Effector memory CD8-positive, alpha-beta T cell (primary cell): ENCODE data around the gene SPRYD3.

ENCODE experiments used
- ATAC-seq: fragments of 150-1000 bp; cut with Tn5 transposase; replicated peaks from 2 replicates; pipeline ENCODE4 v1.10.0; 2021; ENCODE audit warnings: mild to moderate bottlenecking, moderate library complexity
- DNase-seq, 3 experiments: peaks; one replicate each; pipeline ENCODE4 v3.0.0; 2021
- H3K27ac Mint-ChIP-seq, 2 donors: one replicate each; pipeline ENCODE4 v1.8.0; 2022; ENCODE audit warnings: mild to moderate bottlenecking in 2 of 2, mixed read lengths in 2 of 2, moderate library complexity in 2 of 2
- H3K27me3 Mint-ChIP-seq, 2 donors: one replicate each; pipeline ENCODE4 v1.8.0; 2022; ENCODE audit warnings: mixed read lengths in 2 of 2
- H3K36me3 Mint-ChIP-seq: one replicate; pipeline ENCODE4 v1.8.0; 2022; ENCODE audit warnings: mild to moderate bottlenecking, moderate library complexity, mixed read lengths; ENCODE audit not compliant: insufficient read depth
- H3K4me1 Mint-ChIP-seq, 2 donors: one replicate each; pipeline ENCODE4 v1.8.0; 2022; ENCODE audit warnings: low read depth in 2 of 2, mixed read lengths in 2 of 2
- H3K4me3 Mint-ChIP-seq, 2 donors: one replicate each; pipeline ENCODE4 v1.8.0; 2022; ENCODE audit warnings: mild to moderate bottlenecking in 2 of 2, mixed read lengths in 2 of 2, moderate library complexity in 2 of 2
- H3K9me3 Mint-ChIP-seq, 2 donors: one replicate each; pipeline ENCODE4 v1.8.0; 2022; ENCODE audit warnings: mixed read lengths in 2 of 2

SPRYD3 gene

DNA sequence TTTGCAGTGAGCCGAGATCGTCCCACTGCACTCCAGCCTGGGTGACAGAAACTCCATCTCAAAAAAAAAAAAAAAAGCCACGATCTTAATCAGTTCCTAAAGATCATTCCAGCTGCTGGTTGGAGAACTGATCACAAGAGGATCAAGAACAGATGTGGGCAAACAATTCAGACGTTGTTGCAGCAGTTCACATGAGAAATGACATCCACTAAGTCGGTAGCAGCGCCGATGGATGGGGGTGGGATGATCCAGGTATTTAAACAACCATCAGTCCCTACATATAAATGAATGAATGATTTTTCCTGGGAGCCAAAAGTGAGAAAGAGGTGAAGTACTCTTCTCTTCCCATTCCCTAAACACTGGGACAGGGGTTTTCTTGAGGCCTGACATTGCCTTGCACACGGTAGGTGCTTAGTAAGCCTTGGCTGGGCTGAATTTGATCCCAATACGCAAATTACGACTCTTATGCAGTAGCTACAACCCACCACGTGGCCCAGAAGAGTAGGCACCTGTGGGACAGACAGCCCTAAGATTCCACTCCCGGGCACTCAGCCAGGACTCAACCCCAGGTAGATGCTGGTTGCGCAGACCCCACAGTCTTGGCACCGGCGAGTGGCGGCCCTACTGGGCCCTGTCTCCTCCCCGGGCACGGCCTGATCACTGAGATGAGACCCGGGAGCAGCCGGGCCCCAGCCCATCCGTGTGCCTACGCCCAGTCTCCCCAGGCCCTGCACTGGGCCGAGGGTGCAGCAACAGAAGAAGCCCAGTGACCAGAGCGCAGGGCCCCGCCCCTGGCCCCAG is 565 bp downstream of the SPRYD3 start:
- ATAC-seq: peak; percentile 44
- H3K27ac Mint-ChIP-seq: peak overlapping the region; percentile 94 to 98
- H3K9me3 Mint-ChIP-seq: no peaks in the 10 kb centered on the region
- no peaks in the 10 kb centered on the region for H3K27me3 Mint-ChIP-seq
- DNase-seq: peak in 2 of 3 experiments; percentile 36 to 44
- H3K4me3 Mint-ChIP-seq: peak overlapping the region; percentile 86 to 97
- H3K4me1 Mint-ChIP-seq: peaks cover 38 to 55% of the 10 kb centered on the region in 2 donors
- H3K36me3 Mint-ChIP-seq: peaks cover 45% of the 10 kb centered on the region

DNA sequence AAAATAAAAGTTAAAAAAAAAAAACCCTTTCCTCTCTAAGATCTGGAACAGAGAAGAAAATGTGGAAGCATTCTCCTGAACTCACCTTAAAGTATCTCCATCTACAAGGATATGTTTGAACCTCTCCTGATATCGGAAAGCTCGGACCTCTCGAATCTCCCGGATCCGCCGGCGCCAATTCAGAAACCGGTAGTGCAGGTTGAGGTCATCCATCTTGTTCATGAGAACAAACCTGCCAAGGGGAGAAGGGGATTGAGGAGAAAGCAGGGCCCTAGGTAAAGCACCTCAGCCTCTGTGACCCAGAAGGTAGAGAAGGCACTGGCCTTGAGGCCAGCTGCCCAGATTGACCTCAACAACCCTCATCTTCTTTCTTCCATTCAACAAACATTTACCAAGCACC is 2.2 kb downstream of the SPRYD3 start:
- H3K4me1 Mint-ChIP-seq: peaks cover 41 to 59% of the 10 kb centered on the region in 2 donors
- H3K27ac Mint-ChIP-seq: peak overlapping the region; percentile 44 to 98
- ATAC-seq (no peak), DNase-seq (no peak)
- peaks cover 60% of the 10 kb centered on the region for H3K36me3 Mint-ChIP-seq
- H3K4me3 Mint-ChIP-seq: peak overlapping the region; percentile 86 to 97
- no peaks in the 10 kb centered on the region for H3K9me3 Mint-ChIP-seq
- no peaks in the 10 kb centered on the region for H3K27me3 Mint-ChIP-seq

DNA sequence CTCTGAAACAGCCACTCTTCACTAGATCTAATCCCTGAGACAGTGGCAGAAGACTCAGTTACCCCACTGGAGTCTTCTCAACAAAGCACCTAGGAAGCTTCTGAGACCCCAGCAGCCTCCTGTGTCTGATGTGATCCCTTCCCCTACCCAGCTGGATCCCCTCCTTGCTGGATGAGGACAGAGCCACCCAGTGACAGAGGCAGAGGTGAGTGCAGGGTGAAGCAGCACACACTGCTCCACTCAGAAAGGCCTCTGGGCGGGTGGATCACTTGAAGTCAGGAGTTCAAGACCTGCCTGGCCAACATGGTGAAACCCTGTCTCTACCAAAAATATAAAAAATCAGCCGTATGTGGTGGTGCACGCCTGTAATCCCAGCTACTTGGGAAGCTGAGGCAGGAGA is 2.7 kb downstream of the SPRYD3 start:
- no peaks in the 10 kb centered on the region for H3K27me3 Mint-ChIP-seq
- DNase-seq (no peak), ATAC-seq (no peak)
- H3K36me3 Mint-ChIP-seq: peaks cover 65% of the 10 kb centered on the region
- H3K9me3 Mint-ChIP-seq: no peaks in the 10 kb centered on the region
- H3K4me3 Mint-ChIP-seq: peak overlapping the region in 1 of 2 donors; percentile 22
- H3K27ac Mint-ChIP-seq: peak overlapping the region in 1 of 2 donors; percentile 44
- H3K4me1 Mint-ChIP-seq: peaks cover 43 to 62% of the 10 kb centered on the region in 2 donors

DNA sequence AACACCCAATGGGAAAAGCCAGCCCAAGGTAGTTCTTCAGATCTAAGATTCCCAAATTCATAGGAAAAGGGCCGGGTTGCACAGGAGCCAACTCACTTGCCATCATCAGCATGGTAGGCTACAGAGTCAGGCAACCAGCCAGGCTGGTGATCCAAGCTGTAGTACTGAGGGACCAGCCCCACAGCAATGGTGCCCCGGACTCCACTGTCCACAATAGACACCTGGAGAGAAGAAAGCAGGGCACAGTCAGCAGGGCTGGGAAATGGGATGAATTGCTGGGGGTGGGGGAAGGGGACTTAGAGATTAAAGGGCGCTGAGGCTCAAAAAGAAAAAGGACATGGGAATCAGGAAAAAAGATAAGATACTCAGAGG is 4.2 kb downstream of the SPRYD3 start:
- Mint-ChIP-seq H3K27me3 (no peaks in the 10 kb centered on the region), H3K4me1 (peaks cover 45 to 61% of the 10 kb centered on the region in 2 donors), H3K27ac (peak overlapping the region; percentile 26 to 39), H3K36me3 (peaks cover 74% of the 10 kb centered on the region), H3K9me3 (no peaks in the 10 kb centered on the region), H3K4me3 (no peak overlapping the region)
- ATAC-seq (no peak), DNase-seq (no peak)

DNA sequence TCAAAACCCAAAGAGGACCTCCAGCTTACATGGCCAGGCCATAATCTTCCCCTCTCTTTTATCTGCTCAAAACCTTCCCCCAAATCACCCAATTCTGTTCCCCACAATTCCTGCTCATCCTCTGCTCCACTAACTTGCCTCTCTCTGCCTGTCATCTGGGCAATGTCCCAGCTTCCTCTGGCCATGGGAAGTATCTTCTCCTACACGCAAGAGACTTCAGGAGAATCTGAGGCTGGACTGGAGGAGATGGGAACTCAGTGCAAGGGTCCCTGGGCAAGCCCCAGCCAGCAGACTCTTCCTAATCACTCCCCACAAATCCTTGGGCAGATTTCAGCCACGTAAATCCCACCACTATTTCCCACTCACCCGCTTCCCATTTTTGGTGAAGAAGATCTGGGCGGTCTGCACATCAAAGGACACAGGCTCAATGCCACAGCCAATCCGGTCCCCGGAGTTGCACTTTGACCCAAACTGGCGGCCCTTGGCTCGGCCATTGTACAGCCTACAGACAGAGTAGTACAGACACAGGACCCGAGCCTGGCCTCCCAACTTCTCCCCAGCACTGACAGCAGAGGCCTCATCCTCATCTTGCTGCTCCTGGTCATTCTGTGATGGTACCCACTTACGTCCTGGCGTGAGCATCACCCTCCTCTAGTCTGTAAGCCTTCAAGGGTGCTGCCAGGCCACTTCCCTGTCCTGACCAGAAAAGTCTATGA is 4.7 kb downstream of the SPRYD3 start:
- ATAC-seq (no peak), DNase-seq (no peak)
- Mint-ChIP-seq H3K27me3 (no peaks in the 10 kb centered on the region), H3K9me3 (no peaks in the 10 kb centered on the region), H3K4me3 (no peak overlapping the region), H3K27ac (peak overlapping the region; percentile 26 to 39), H3K4me1 (peaks cover 41 to 57% of the 10 kb centered on the region in 2 donors), H3K36me3 (peaks cover 70% of the 10 kb centered on the region)

DNA sequence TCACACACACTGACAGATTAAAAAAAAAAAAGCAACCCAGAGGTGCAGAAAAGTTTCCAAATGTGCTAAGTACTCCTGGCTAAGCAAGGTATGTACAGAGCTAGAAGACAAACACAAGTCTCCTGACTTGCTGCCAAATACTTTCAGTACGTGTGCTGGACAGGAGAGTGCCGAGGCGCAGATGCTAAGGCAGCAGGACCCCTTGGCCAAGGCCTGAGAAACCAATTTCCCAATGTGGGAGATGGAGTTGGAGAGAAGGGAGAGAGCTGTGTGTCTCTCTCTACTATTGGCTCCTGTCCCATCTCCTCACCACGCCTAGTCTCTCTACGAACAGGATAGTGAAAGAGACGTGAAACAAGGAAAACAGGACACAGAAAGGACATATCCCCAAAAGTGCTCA is 5.3 kb downstream of the SPRYD3 start:
- peak overlapping the region in 1 of 2 donors; percentile 26 for H3K27ac Mint-ChIP-seq
- peaks cover 69% of the 10 kb centered on the region for H3K36me3 Mint-ChIP-seq
- no peak for DNase-seq
- no peak overlapping the region for H3K4me3 Mint-ChIP-seq
- no peaks in the 10 kb centered on the region for H3K27me3 Mint-ChIP-seq
- H3K4me1 Mint-ChIP-seq: peaks cover 38 to 55% of the 10 kb centered on the region in 2 donors
- H3K9me3 Mint-ChIP-seq: no peaks in the 10 kb centered on the region
- no peak for ATAC-seq

DNA sequence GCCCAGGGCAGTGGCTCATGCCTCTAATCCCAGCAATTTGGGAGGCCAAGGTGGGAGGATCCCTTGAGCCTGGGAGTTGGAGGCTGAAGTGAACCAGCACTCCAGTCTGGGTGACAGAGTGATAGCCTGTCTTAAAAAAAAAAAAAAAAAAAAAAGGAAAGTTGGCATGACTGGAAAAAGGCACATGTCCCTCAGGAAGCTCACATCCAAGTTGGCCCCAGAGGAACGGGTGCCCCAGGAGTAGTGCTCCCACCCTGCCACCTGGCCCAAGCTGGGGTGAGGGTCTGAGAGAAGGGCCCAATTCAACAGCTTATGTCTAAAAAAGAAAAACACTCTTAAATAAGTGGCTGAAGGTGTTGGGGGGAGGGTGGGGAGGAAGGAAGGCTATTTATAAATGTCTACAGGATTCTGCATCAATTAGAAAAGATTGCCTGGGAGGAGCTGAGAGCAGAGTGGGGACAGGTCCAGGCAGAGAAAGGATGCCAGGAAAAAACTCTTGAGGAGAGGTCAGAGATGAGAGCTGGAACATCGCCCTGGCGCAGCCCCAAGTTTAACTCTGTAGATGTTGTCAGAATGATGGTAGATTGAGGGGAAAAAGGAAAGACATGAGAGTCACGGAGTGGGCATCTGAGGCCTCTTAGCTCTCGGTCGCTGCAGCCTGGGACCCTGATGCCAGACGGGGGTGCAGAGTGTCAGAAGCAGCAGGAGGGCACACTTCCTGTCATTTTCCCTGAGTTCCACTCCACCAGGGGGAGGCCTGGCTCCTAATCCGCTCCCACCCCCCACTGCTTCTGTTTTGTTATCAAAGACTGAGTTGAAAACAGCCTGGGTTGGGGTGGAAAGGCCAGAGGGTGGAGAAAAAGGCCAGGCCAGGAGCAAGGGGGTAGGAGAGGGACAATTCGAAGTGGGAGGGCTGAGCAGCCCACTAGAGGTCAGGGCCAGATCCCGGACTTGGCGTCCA is 7.3 kb downstream of the SPRYD3 start:
- Mint-ChIP-seq H3K27ac (peak overlapping the region; percentile 74 to 75), H3K4me1 (peaks cover 31 to 47% of the 10 kb centered on the region in 2 donors), H3K36me3 (peaks cover 61% of the 10 kb centered on the region), H3K9me3 (no peaks in the 10 kb centered on the region), H3K4me3 (no peak overlapping the region), H3K27me3 (no peaks in the 10 kb centered on the region)
- ATAC-seq (no peak), DNase-seq (no peak)

DNA sequence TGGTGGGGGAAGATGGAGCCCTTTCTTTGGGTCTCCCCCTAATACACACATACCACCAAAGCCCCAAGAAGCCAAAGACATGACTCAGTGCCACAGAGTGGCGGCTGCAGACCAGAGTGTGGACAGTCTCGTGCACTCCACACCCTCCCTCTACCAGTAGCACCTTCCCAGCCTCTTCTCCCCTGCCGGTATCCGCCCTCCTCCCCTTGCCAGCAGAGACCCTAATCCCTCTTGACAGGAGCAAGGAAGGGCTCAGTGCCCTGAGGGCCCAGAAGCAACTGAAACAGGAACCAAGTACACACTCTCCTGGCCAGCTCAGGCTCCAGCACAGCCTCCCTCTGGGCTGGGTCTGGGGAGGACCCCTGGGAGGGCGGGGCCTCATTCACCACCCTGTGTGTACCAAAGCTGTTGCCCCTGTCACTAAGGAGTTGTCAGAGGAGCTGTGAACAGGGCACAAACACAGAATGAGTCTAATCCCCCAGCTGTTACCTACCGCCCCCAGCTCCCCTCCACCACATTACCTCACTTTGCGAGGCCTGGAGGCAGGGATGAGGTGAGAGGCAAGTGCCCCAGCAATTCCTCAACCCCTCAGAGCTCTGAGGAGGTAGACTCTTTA is 8.2 kb downstream of the SPRYD3 start:
- Mint-ChIP-seq H3K4me3 (no peak overlapping the region), H3K36me3 (peaks cover 63% of the 10 kb centered on the region)

DNA sequence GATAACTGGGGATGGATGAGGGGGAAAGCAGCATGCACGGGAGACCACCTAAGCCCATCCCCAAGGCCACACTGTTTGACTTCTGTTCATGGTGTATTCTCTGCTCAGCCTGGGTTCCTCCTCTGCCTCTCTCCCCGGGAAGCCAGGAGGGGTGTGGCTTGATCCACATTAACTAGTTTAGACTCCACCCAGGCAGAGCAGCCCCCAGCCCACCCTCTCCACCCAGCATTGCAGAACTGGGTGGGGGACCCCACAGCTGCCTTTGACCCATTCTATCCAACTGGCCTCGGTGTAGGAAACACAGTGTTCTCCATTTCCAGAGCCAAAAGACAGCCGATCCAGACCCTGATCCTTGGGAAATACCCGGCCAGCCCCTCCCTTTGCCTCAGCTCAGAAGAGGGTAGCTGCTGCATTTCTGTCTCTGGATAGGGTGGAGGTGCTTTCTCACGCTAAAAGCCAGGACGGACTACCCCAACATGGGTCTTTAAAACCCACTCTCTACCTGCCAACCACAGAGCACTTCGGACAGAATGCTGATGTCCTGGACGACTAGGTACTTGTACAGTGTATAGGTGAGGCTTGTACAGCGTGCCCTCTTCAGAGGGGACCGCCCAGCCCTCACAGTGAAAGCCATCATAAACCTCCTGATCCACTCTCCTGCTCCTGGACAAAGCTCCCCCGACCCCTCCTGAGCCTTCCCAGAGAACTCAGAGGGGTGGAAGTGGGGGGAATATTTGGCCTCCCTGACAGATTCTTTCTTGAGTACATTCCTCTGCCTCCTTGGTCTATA is 9.4 kb downstream of the SPRYD3 start:
- H3K27me3 Mint-ChIP-seq: no peaks in the 10 kb centered on the region
- no peak overlapping the region for H3K4me3 Mint-ChIP-seq
- H3K36me3 Mint-ChIP-seq: peaks cover 58% of the 10 kb centered on the region
- peak overlapping the region; percentile 41 to 74 for H3K27ac Mint-ChIP-seq
- H3K4me1 Mint-ChIP-seq: peaks cover 27 to 41% of the 10 kb centered on the region in 2 donors
- H3K9me3 Mint-ChIP-seq: no peaks in the 10 kb centered on the region
- ATAC-seq (no peak), DNase-seq (no peak)

More for the DNA sequence above, 8.2 kb downstream of the SPRYD3 start:
- H3K4me1 Mint-ChIP-seq: peaks cover 29 to 49% of the 10 kb centered on the region in 2 donors
- H3K27me3 Mint-ChIP-seq: no peaks in the 10 kb centered on the region
- H3K9me3 Mint-ChIP-seq: no peaks in the 10 kb centered on the region
- peak overlapping the region; percentile 74 to 75 for H3K27ac Mint-ChIP-seq
- DNase-seq (no peak), ATAC-seq (no peak)

DNA sequence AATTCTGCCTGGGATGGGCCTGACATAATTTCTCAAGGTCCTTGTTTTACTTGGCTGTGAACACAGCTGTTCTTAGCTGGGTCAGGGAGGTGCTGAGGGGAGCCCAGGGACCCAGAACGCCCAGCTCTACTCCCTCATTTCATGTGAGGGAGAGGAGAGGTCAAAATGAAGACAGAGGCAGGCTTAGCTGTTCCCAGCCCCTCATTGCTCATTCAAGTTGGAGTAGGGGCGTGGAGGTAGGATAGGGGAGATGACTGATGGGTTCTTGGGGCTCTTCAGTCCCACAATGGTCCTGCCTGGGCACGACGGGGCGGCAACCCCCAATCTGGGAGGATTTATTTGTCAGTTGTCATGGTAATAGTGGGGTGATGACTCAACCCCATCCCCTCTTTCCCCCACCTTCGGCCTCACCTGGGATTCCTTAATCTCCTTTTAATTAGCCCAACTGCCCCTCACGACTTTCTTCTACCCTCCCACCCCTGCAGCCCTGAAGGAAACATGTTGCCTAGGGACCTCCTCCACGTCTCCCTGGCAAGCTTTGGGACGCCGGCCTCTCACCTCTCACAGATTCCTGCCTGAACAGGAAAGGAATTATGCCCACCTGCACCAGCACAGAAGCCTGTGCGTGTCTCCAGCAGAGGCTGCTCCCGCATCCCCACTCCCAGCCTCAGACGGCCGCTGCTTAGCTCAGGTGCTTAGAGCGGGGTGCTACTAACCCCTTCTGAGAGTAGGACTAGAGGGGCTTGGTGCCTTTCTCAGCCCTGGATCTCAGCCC is 10.2 kb downstream of the SPRYD3 start:
- ATAC-seq: no peak
- peak overlapping the region; percentile 41 to 74 for H3K27ac Mint-ChIP-seq
- peaks cover 57% of the 10 kb centered on the region for H3K36me3 Mint-ChIP-seq

DNA sequence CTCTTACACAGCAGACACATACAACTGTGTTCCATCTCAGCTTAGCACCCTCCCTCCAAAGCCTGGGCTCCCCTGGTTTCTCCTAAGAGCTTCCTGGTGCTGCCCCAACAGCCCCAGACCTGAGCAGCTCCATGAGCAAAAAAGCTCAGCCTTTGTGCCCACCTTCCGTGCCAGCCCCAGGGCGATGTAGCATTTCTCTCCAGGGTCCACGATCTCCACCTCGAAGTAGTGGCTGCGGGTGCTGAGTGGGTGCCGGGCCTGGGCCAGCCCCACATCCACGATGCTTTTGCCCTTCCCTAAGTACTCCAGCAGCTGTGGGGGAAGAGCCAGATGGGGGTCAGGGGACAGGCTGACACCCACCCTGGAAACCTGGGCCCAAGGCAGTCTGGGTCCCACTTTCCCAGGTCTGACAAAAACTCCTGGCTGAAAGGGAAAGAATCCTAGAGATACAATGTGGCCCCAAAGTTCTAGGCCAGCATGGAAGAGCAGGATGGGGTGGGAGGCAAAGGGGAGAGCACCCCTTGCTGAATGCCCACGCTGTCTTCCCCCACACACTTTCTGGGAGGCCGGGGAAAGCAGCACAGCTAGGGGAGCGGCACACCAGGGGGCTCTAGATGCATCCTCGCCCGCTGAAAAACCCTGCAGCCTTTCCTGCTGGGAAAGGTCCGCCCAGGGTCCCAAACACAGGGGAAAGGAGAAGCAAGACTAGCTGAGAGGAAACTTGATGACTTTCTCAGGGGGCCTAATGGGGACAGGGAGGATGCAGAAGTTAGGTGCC is 11.0 kb downstream of the SPRYD3 start:
- Mint-ChIP-seq H3K9me3 (no peaks in the 10 kb centered on the region), H3K27me3 (no peaks in the 10 kb centered on the region), H3K4me1 (peaks cover 18 to 31% of the 10 kb centered on the region in 2 donors), H3K4me3 (no peak overlapping the region), H3K27ac (peak overlapping the region; percentile 41 to 70), H3K36me3 (peaks cover 49% of the 10 kb centered on the region)
- ATAC-seq (no peak), DNase-seq (no peak)

More for the DNA sequence above, 10.2 kb downstream of the SPRYD3 start:
- Mint-ChIP-seq H3K9me3 (no peaks in the 10 kb centered on the region), H3K27me3 (no peaks in the 10 kb centered on the region), H3K4me1 (peaks cover 20 to 33% of the 10 kb centered on the region in 2 donors), H3K4me3 (no peak overlapping the region)
- DNase-seq: no peak
